ENCODE results near the gene PLAAT2.

The PLAAT2 gene

GRCh38 chr11:63523151-63523550, 40.0 kb downstream of the PLAAT2 start:
- TF ChIP-seq CTCF (IDR thresholded peaks at IDR 0.05; ENCODE audit: insufficient read depth, low read depth, low read length, missing control alignments) = no peak
- no peak overlapping the region for H3K4me3 ChIP-seq (ENCODE audit: low read depth, low read length)
- no peak for DNase-seq (ENCODE audit: low read depth)

- DNase-seq (ENCODE audit: low read depth) = no peak
- no peak overlapping the region for H3K4me3 ChIP-seq (ENCODE audit: low read depth, low read length)
- TF ChIP-seq CTCF (IDR thresholded peaks at IDR 0.05; ENCODE audit: insufficient read depth, low read depth, low read length, missing control alignments) = no peak
Measured at GRCh38 chr11:63521896-63522295, 41.3 kb downstream of the PLAAT2 start.

- no peak overlapping the region for H3K4me3 ChIP-seq (ENCODE audit: low read depth, low read length)
- no peak for DNase-seq (ENCODE audit: low read depth)
- TF ChIP-seq CTCF (IDR thresholded peaks at IDR 0.05; ENCODE audit: insufficient read depth, low read depth, low read length, missing control alignments) = no peak
Measured at GRCh38 chr11:63520606-63521170, 42.5 kb downstream of the PLAAT2 start.

- H3K4me3 ChIP-seq (ENCODE audit: low read depth, low read length) = no peak overlapping the region
- DNase-seq (ENCODE audit: low read depth) = no peak
- no peak for TF ChIP-seq CTCF (IDR thresholded peaks at IDR 0.05; ENCODE audit: insufficient read depth, low read depth, low read length, missing control alignments)
Measured at GRCh38 chr11:63518548-63518947, 44.6 kb downstream of the PLAAT2 start.

GRCh38 chr11:63517156-63517555, 46.0 kb downstream of the PLAAT2 start:
- TF ChIP-seq CTCF (IDR thresholded peaks at IDR 0.05; ENCODE audit: insufficient read depth, low read depth, low read length, missing control alignments) = no peak

GRCh38 chr11:63516109-63516508, 47.1 kb downstream of the PLAAT2 start:
- DNase-seq (ENCODE audit: low read depth) = no peak
- H3K4me3 ChIP-seq (ENCODE audit: low read depth, low read length) = no peak overlapping the region
- no peak for TF ChIP-seq CTCF (IDR thresholded peaks at IDR 0.05; ENCODE audit: insufficient read depth, low read depth, low read length, missing control alignments)

More at GRCh38 chr11:63517156-63517555, 46.0 kb downstream of the PLAAT2 start:
- no peak overlapping the region for H3K4me3 ChIP-seq (ENCODE audit: low read depth, low read length)
- no peak for DNase-seq (ENCODE audit: low read depth)

- no peak overlapping the region for H3K4me3 ChIP-seq (ENCODE audit: low read depth, low read length)
- no peak for DNase-seq (ENCODE audit: low read depth)
- TF ChIP-seq CTCF (IDR thresholded peaks at IDR 0.05; ENCODE audit: insufficient read depth, low read depth, low read length, missing control alignments) = no peak
Measured at GRCh38 chr11:63512816-63513215, 50.4 kb downstream of the PLAAT2 start.
